ENCODE data around the gene USP53. TPM values are rescaled to one million over a fixed set of nuclear protein-coding genes. Genes with fewer than 3 reads are reported as not detected.

Gene USP53
- total and polyA plus RNA-seq, 2 of the 13 experiments (the other 11 are each of a cell fraction or from before 2014, with no cell fraction given) = 5.3 to 8.1 TPM

GRCh38 chr4:119212234-119212963 is at the start of gene USP53 (continued):
- TF ChIP-seq ZNF318 (CRISPR knock-in tag; IDR thresholded peaks at IDR 0.05) = no peak
- no peak for TF ChIP-seq ZNF441 (CRISPR knock-in tag; IDR thresholded peaks at IDR 0.05; ENCODE audit: borderline replicate concordance)
- peak; percentile 62; the same call in 1 of the 2 replicates for TF ChIP-seq ZSCAN30 (CRISPR knock-in tag; IDR thresholded peaks at IDR 0.05)
- no peak for TF ChIP-seq AKNA (CRISPR knock-in tag; IDR thresholded peaks at IDR 0.05; ENCODE audit: borderline replicate concordance)
- no peak for TF ChIP-seq PREB (CRISPR knock-in tag; IDR thresholded peaks at IDR 0.05)
- no peak for TF ChIP-seq POLR2AphosphoS2 (IDR thresholded peaks at IDR 0.05; ENCODE audit: low read depth, low read length)
- no peak for TF ChIP-seq CC2D1A (CRISPR knock-in tag; IDR thresholded peaks at IDR 0.05)
- TF ChIP-seq ZFP36L2 (CRISPR knock-in tag; IDR thresholded peaks at IDR 0.05) = 0 out of 2 replicates have a peak, but pooled peaks have one; percentile 35
- peak; percentile 40; the same call in 1 of the 2 replicates for TF ChIP-seq ZNF792 (CRISPR knock-in tag; IDR thresholded peaks at IDR 0.05)
- TF ChIP-seq FOXA3 (CRISPR knock-in tag; IDR thresholded peaks at IDR 0.05) = peak; percentile 4; the same call in 1 of the 2 replicates
- peak; percentile 72 for TF ChIP-seq THAP11 (CRISPR knock-in tag; IDR thresholded peaks at IDR 0.05)
- peak; percentile 26; the same call in 1 of the 2 replicates for TF ChIP-seq ZNF232 (CRISPR knock-in tag; IDR thresholded peaks at IDR 0.05; ENCODE audit: borderline replicate concordance)
- TF ChIP-seq ZNF275 (CRISPR knock-in tag; IDR thresholded peaks at IDR 0.05; ENCODE audit: borderline replicate concordance) = peak; percentile 94
